CD14-positive monocyte (primary cell): ENCODE measurements around the gene CHST12. TPM values are rescaled to one million over a fixed set of nuclear protein-coding genes. Genes with fewer than 3 reads are reported as not detected.

ENCODE experiments used
- DNase-seq, 3 donors: peaks; one replicate each; pipeline ENCODE4 v3.0.0-alpha.2; 2011 to 2022
- H2AFZ ChIP-seq: 2 replicates; pipeline ENCODE4 v1.6.0; 2012; ENCODE audit warnings: mild to moderate bottlenecking, low read depth, low read length, inconsistent platforms; ENCODE audit not compliant: insufficient read depth, poor library complexity, severe bottlenecking
- H3K27ac ChIP-seq, 2 donors: 1 replicate in 1 of 2; 2 replicates in 1 of 2; pipeline ENCODE4 v1.5.1; 2012 to 2013; ENCODE audit warnings: low read length in 2 of 2, control low read depth in 1 of 2, inconsistent platforms in 1 of 2, low read depth in 1 of 2, mild to moderate bottlenecking in 1 of 2
- H3K27me3 ChIP-seq, 2 donors: one replicate each; pipeline versions ENCODE4 v1.6.0 to v1.6.1; 2011 to 2013; ENCODE audit warnings: low read length in 2 of 2; ENCODE audit not compliant: control insufficient read depth in 2 of 2, insufficient read depth in 2 of 2
- H3K36me3 ChIP-seq, 2 donors: replicated peaks in 1 of 2; 1 replicate in 1 of 2; 2 replicates in 1 of 2; pipeline versions ENCODE4 v1.5.1 to v1.6.1; 2012 to 2013; ENCODE audit warnings: low read length in 2 of 2, control low read depth in 1 of 2, inconsistent platforms in 1 of 2, mild to moderate bottlenecking in 1 of 2; ENCODE audit not compliant: insufficient read depth in 2 of 2, control insufficient read depth in 1 of 2
- H3K4me1 ChIP-seq, 2 donors: 1 replicate in 1 of 2; 2 replicates in 1 of 2; pipeline versions ENCODE4 v1.5.1 to v1.6.1; 2012 to 2013; ENCODE audit warnings: low read length in 2 of 2, control low read depth in 1 of 2, inconsistent platforms in 1 of 2, mild to moderate bottlenecking in 1 of 2, moderate library complexity in 1 of 2; ENCODE audit not compliant: insufficient read depth in 2 of 2, control insufficient read depth in 1 of 2
- H3K4me2 ChIP-seq: replicated peaks from 2 replicates; pipeline ENCODE3; 2012; ENCODE audit warnings: low read length, moderate library complexity, mild to moderate bottlenecking; ENCODE audit not compliant: poor library complexity, severe bottlenecking; ENCODE audit errors: extremely low read depth
- H3K4me3 ChIP-seq, 3 experiments: fragments of 200-600 bp in 1 of 3; sonication (generic) in 1 of 3; replicated peaks in 1 of 3; 1 replicate in 2 of 3; 2 replicates in 1 of 3; pipeline ENCODE4 v1.5.1; 2011 to 2013; ENCODE audit warnings: low read length in 3 of 3, mild to moderate bottlenecking in 3 of 3, control low read depth in 2 of 3, low read depth in 2 of 3, inconsistent platforms in 1 of 3, moderate library complexity in 1 of 3
- H3K79me2 ChIP-seq: 2 replicates; pipeline ENCODE4 v1.6.0; 2012; ENCODE audit warnings: mild to moderate bottlenecking, control low read depth, inconsistent platforms, low read length, moderate library complexity; ENCODE audit not compliant: insufficient read depth
- H3K9ac ChIP-seq: 2 replicates; pipeline ENCODE4 v1.6.0; 2017; ENCODE audit warnings: low read length, mild to moderate bottlenecking; ENCODE audit not compliant: insufficient read depth, poor library complexity, severe bottlenecking
- H3K9me3 ChIP-seq, 2 donors: replicated peaks in 1 of 2; 1 replicate in 1 of 2; 2 replicates in 1 of 2; pipeline versions ENCODE4 v1.5.1 to v1.6.1; 2012 to 2013; ENCODE audit warnings: low read length in 2 of 2, control low read depth in 1 of 2; ENCODE audit not compliant: control insufficient read depth in 1 of 2, insufficient read depth in 1 of 2
- H4K20me1 ChIP-seq: 2 replicates; pipeline ENCODE4 v1.6.0; 2012; ENCODE audit warnings: mild to moderate bottlenecking, low read length, control low read depth, moderate library complexity; ENCODE audit not compliant: insufficient read depth
- H3K27ac Mint-ChIP-seq, 7 donors: one replicate each; pipeline ENCODE4 v1.8.0; 2020; ENCODE audit warnings: mild to moderate bottlenecking in 7 of 7, mixed read lengths in 7 of 7, moderate library complexity in 6 of 7, inconsistent platforms in 2 of 7
- H3K27me3 Mint-ChIP-seq, 3 donors: one replicate each; pipeline ENCODE4 v1.8.0; 2021 to 2022; ENCODE audit warnings: low read depth in 3 of 3, mild to moderate bottlenecking in 3 of 3, mixed read lengths in 3 of 3, moderate library complexity in 3 of 3, inconsistent platforms in 1 of 3
- H3K36me3 Mint-ChIP-seq, 2 donors: one replicate each; pipeline ENCODE4 v1.8.0; 2020; ENCODE audit warnings: mixed read lengths in 2 of 2, inconsistent platforms in 1 of 2, mild to moderate bottlenecking in 1 of 2
- H3K4me1 Mint-ChIP-seq: one replicate; pipeline ENCODE4 v1.8.0; 2020; ENCODE audit warnings: mild to moderate bottlenecking, mixed read lengths
- H3K4me3 Mint-ChIP-seq, 2 donors: one replicate each; pipeline ENCODE4 v1.8.0; 2020; ENCODE audit warnings: mild to moderate bottlenecking in 2 of 2, mixed read lengths in 2 of 2, moderate library complexity in 1 of 2
- H3K9me3 Mint-ChIP-seq, 7 donors: one replicate each; pipeline ENCODE4 v1.8.0; 2020 to 2022; ENCODE audit warnings: mixed read lengths in 7 of 7, mild to moderate bottlenecking in 6 of 7, moderate library complexity in 6 of 7, inconsistent platforms in 2 of 7
- WGBS: methylation state at CpG from one replicate; pipeline ENCODE4 v1.1.5; 2013; ENCODE audit warnings: missing lambda C conversion rate; ENCODE audit not compliant: insufficient coverage; 5-methylcytosine and 5-hydroxymethylcytosine counted together
- intact Hi-C, 2 donors: fragments of 100-400 bp; cut with micrococcal nuclease; formaldehyde crosslinking; loops; one replicate each; pipeline versions ENCODE4 v1.15.0 to v1.15.1; 2023
- polyA plus RNA-seq, 3 donors: library from polyadenylated mRNA; depleted of rRNA in 1 of 3; unstranded in 2 of 3; stranded (reverse) in 1 of 3; fragments of 300-500 nt in 2 of 3; fragments of >200 nt in 1 of 3; fragmentation: Illumina TruSeq in 2 of 3; gene quantifications; 1 replicate in 2 of 3; 2 replicates in 1 of 3; pipeline ENCODE4 v1.2.3, GENCODE V29; 2012 to 2021
- TF ChIP-seq, protein P1 (sequence below): fragments of 200-600 bp; IDR thresholded peaks from one replicate; pipeline ENCODE4 v1.8.0; 2022; ENCODE audit warnings: antibody characterized with exemption, mild to moderate bottlenecking

The CHST12 gene
- polyA plus RNA-seq, 3 donors, result 5.8 to 10.6 (median 7.5) TPM

DNA sequence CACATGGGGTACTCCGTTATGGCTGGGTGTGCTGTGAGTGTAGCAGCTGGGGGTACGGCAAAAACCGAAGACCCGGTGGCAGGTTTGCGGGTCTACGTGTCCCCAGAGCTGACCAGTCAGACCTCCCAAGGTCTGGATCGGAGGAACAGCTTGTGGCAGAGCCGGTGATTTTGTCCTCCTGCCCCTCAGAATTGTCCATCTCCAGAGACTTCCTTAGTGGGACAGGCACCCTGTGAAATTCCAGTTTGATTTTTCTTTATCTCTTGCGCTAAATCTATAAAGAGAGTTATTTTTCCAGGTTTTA is 47.8 kb upstream of the CHST12 start:
- H3K4me1 Mint-ChIP-seq, result peaks cover 35% of the 10 kb centered on the region
- peak overlapping the region in 1 of 2 donors; percentile 88 for H3K27ac ChIP-seq

DNA sequence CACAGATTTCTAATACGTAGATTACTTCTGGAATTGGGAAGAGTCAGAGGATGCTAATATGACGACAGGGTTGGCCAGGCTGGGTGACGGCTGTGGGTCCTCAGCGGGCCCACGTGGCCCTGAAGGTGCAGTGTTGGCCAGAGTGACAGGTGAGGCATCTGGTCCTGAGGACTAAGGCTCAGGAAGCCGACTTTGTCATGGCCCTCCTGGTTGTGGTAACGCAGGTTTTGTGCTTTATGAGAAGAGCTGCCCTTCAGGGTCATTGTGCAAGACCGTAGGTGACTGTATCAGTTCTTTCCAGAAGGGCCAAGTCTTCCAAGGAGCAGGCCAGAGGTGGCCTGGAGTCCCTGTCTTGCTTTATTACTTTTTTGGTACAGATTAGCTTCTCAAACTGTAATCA is 46.2 kb upstream of the CHST12 start:
- Mint-ChIP-seq H3K27me3 (peaks cover 0 to 3% (median 0%) of the 10 kb centered on the region in 3 donors), H3K27ac (peak overlapping the region in 1 of 7 donors; percentile 21), H3K9me3 (no peaks in the 10 kb centered on the region), H3K4me1 (peaks cover 37% of the 10 kb centered on the region), H3K4me3 (no peak overlapping the region), H3K36me3 (peaks cover 23 to 38% of the 10 kb centered on the region in 2 donors)
- H3K79me2 ChIP-seq, result peaks cover 69% of the 10 kb centered on the region
- peak overlapping the region; percentile 14 for H3K4me2 ChIP-seq
- intact Hi-C loops, result loop anchor here (5.0 to 10.0 kb wide), 3 partner anchors 45 to 782 kb away; partner anchors contain the start of genes CHST12 (in 1 of the 2) and PSMG3 (in 1 of the 2)
- no peak overlapping the region for H3K9ac ChIP-seq
- peaks cover 24 to 36% of the 10 kb centered on the region in 2 donors for H3K4me1 ChIP-seq
- peaks cover 69% of the 10 kb centered on the region for H4K20me1 ChIP-seq
- DNase-seq, result no peak
- H3K9me3 ChIP-seq, result no peaks in the 10 kb centered on the region
- no peak overlapping the region for H2AFZ ChIP-seq
- 80% methylated on average over 8 of the region's 8 CpGs for WGBS
- H3K27ac ChIP-seq, result peak overlapping the region in 1 of 2 donors; percentile 54
- H3K36me3 ChIP-seq, result peaks cover 20 to 48% of the 10 kb centered on the region in 2 donors
- TF ChIP-seq, protein P1, sequence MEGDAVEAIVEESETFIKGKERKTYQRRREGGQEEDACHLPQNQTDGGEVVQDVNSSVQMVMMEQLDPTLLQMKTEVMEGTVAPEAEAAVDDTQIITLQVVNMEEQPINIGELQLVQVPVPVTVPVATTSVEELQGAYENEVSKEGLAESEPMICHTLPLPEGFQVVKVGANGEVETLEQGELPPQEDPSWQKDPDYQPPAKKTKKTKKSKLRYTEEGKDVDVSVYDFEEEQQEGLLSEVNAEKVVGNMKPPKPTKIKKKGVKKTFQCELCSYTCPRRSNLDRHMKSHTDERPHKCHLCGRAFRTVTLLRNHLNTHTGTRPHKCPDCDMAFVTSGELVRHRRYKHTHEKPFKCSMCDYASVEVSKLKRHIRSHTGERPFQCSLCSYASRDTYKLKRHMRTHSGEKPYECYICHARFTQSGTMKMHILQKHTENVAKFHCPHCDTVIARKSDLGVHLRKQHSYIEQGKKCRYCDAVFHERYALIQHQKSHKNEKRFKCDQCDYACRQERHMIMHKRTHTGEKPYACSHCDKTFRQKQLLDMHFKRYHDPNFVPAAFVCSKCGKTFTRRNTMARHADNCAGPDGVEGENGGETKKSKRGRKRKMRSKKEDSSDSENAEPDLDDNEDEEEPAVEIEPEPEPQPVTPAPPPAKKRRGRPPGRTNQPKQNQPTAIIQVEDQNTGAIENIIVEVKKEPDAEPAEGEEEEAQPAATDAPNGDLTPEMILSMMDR, result no peak
- no peak overlapping the region for H3K4me3 ChIP-seq
- no peaks in the 10 kb centered on the region for H3K27me3 ChIP-seq

More for the DNA sequence above, 47.8 kb upstream of the CHST12 start:
- Mint-ChIP-seq H3K4me3 (peak overlapping the region; percentile 86), H3K27ac (peak overlapping the region in 6 of 7 donors; percentile 78 to 89 (median 82)), H3K27me3 (peaks cover 0 to 2% (median 1%) of the 10 kb centered on the region in 3 donors), H3K9me3 (peaks cover 0 to 4% (median 0%) of the 10 kb centered on the region in 7 donors), H3K36me3 (peaks cover 15 to 24% of the 10 kb centered on the region in 2 donors)
- peak overlapping the region; percentile 72 to 88 (median 85) for H3K4me3 ChIP-seq
- H3K4me2 ChIP-seq, result peak overlapping the region; percentile 90
- no peak overlapping the region for H2AFZ ChIP-seq
- peaks cover 58% of the 10 kb centered on the region for H3K79me2 ChIP-seq
- WGBS, result 1% methylated on average over 8 of the region's 9 CpGs
- H3K9me3 ChIP-seq, result no peaks in the 10 kb centered on the region
- peaks cover 56% of the 10 kb centered on the region for H4K20me1 ChIP-seq
- peak overlapping the region; percentile 97 for H3K9ac ChIP-seq
- intact Hi-C loops, result loop anchor here (2.0 to 10.0 kb wide), 4 partner anchors 41 to 781 kb away; partner anchors contain the start of genes CHST12 (in 1 of the 2), PSMG3 (in 1 of the 2) and SNX8 (in 1 of the 2)
- TF ChIP-seq, protein P1, result no peak
- DNase-seq, result no peak
- H3K4me1 ChIP-seq, result peaks cover 24 to 32% of the 10 kb centered on the region in 2 donors
- H3K36me3 ChIP-seq, result peaks cover 10 to 33% of the 10 kb centered on the region in 2 donors
- H3K27me3 ChIP-seq, result no peaks in the 10 kb centered on the region
